Gastrocnemius medialis (tissue), 4 donors: ENCODE data around the gene KRTAP10-7. TPM values are rescaled to one million over a fixed set of nuclear protein-coding genes. Genes with fewer than 3 reads are reported as not detected.

Experiments
- ATAC-seq, 2 donors: fragments of 150-250 bp; one replicate each; pipeline ENCODE4 v1.9.1; 2016
- DNase-seq, 2 donors: peaks; one replicate each; pipeline ENCODE4 v3.0.0-alpha.2; 2019
- H3K27ac ChIP-seq, 4 donors: fragments of 200-600 bp; sonication (generic); 1 replicate in 1 of 4; 2 replicates in 3 of 4; pipeline ENCODE4 v1.5.1; 2016 to 2018; ENCODE audit warnings: mild to moderate bottlenecking in 2 of 4, moderate library complexity in 1 of 4
- H3K27me3 ChIP-seq, 3 donors: fragments of 200-600 bp; sonication (generic) in 2 of 3; 1 replicate in 1 of 3; 2 replicates in 2 of 3; pipeline versions ENCODE4 v1.5.1 to v1.6.0; 2016 to 2019; ENCODE audit warnings: mild to moderate bottlenecking in 1 of 3, moderate library complexity in 1 of 3
- H3K36me3 ChIP-seq, 2 donors: fragments of 200-600 bp; sonication (generic) in 1 of 2; one replicate each; pipeline ENCODE4 v1.5.1; 2017 to 2018
- H3K4me1 ChIP-seq, 2 donors: fragments of 200-600 bp; sonication (generic) in 1 of 2; one replicate each; pipeline ENCODE4 v1.5.1; 2016 to 2017; ENCODE audit warnings: mild to moderate bottlenecking in 2 of 2
- H3K4me3 ChIP-seq, 4 donors: fragments of 200-600 bp; sonication (generic) in 3 of 4; 1 replicate in 1 of 4; 2 replicates in 3 of 4; pipeline ENCODE4 v1.5.1; 2016 to 2019; ENCODE audit warnings: mild to moderate bottlenecking in 2 of 4
- H3K9me3 ChIP-seq, 3 donors: fragments of 200-600 bp; sonication (generic) in 2 of 3; 1 replicate in 1 of 3; 2 replicates in 2 of 3; pipeline ENCODE4 v1.5.1; 2016 to 2019
- POLR2A ChIP-seq, 2 donors: fragments of 450-650 bp; IDR thresholded peaks; one replicate each; pipeline ENCODE4 v1.6.1; 2017; ENCODE audit warnings: antibody characterized with exemption in 2 of 2, mild to moderate bottlenecking in 2 of 2, moderate library complexity in 2 of 2
- in situ Hi-C, 4 donors: fragments of 200-750 bp; cut with MboI; loops; one replicate each; pipeline versions ENCODE4 v1.15.0 to v1.8.0; 2017; ENCODE audit warnings: low sequenced_read_pairs in 4 of 4
- intact Hi-C: fragments of 100-400 bp; cut with DNase I; formaldehyde crosslinking; loops from one replicate; pipeline ENCODE4 v1.15.1; 2023; ENCODE audit warnings: low total_unique reads
- total RNA-seq, 4 donors: library from RNA; depleted of rRNA; stranded (reverse); fragments of >200 nt; gene quantifications; one replicate each; pipeline versions ENCODE4 v1.1.0 to v1.2.3, GENCODE V29; 2016
- TF ChIP-seq, protein P1 (sequence below), 5 experiments: fragments of 450-650 bp in 3 of 5; fragments of 200-600 bp in 2 of 5; sonication (generic) in 2 of 5; IDR thresholded peaks in 4 of 5; conservative IDR thresholded peaks in 1 of 5; 1 replicate in 4 of 5; 2 replicates in 1 of 5; pipeline ENCODE4 v1.5.1; 2016 to 2019; ENCODE audit warnings: antibody characterized with exemption in 5 of 5, mild to moderate bottlenecking in 3 of 5, moderate library complexity in 3 of 5

The KRTAP10-7 gene
- total RNA-seq, 4 donors from 2014 or later, result not detected

- no peak for ATAC-seq
Observed at GRCh38 chr21:44593598-44594405, 6.6 kb upstream of the KRTAP10-7 start.

DNA sequence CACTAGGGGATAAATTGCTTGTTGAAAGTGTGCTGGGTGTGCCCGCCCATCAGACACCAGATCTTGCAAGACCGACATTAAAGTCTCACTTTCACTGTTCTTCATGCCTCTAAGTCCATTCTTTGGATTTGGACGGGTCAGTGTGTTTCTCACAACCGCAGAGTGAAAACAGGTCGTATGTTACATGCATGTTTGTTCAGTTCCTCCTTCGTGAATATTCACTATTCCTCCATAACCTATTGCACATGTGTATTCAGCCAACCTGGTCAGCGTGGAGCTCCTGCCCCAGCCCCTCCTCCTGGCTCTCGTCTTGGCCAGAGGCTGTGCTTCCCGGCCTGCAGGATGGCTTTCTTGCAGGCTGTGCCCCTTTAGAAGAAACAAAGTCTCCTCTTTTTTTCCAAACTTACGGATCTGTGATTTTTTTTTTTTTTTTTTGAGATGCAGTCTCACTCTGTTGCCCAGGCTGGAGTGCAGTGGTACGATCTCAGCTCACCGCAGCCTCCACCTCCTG is 5.9 kb upstream of the KRTAP10-7 start:
- intact Hi-C loops (no loop called here), in situ Hi-C loops (no loop called here)
- no peak overlapping the region for H3K4me3 ChIP-seq
- H3K27ac ChIP-seq, result no peak overlapping the region
- no peaks in the 10 kb centered on the region for H3K36me3 ChIP-seq
- TF ChIP-seq, protein P1, sequence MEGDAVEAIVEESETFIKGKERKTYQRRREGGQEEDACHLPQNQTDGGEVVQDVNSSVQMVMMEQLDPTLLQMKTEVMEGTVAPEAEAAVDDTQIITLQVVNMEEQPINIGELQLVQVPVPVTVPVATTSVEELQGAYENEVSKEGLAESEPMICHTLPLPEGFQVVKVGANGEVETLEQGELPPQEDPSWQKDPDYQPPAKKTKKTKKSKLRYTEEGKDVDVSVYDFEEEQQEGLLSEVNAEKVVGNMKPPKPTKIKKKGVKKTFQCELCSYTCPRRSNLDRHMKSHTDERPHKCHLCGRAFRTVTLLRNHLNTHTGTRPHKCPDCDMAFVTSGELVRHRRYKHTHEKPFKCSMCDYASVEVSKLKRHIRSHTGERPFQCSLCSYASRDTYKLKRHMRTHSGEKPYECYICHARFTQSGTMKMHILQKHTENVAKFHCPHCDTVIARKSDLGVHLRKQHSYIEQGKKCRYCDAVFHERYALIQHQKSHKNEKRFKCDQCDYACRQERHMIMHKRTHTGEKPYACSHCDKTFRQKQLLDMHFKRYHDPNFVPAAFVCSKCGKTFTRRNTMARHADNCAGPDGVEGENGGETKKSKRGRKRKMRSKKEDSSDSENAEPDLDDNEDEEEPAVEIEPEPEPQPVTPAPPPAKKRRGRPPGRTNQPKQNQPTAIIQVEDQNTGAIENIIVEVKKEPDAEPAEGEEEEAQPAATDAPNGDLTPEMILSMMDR (IDR thresholded peaks at IDR 0.05 in 4 of 5, conservative IDR thresholded peaks at IDR 0.05 in 1 of 5), result no peak
- TF ChIP-seq POLR2A (IDR thresholded peaks at IDR 0.05), result no peak
- no peaks in the 10 kb centered on the region for H3K4me1 ChIP-seq
- ATAC-seq, result no peak
- DNase-seq, result no peak
- peaks cover 22 to 48% (median 28%) of the 10 kb centered on the region in 3 donors for H3K27me3 ChIP-seq
- H3K9me3 ChIP-seq, result no peaks in the 10 kb centered on the region

More at GRCh38 chr21:44593598-44594405, 6.6 kb upstream of the KRTAP10-7 start:
- no peak for DNase-seq
- intact Hi-C loops (no loop called here), in situ Hi-C loops (no loop called here)
- Histone ChIP-seq H3K4me3 (no peak overlapping the region), H3K27ac (no peak overlapping the region), H3K36me3 (no peaks in the 10 kb centered on the region), H3K4me1 (no peaks in the 10 kb centered on the region), H3K9me3 (no peaks in the 10 kb centered on the region), H3K27me3 (peaks cover 19 to 47% (median 26%) of the 10 kb centered on the region in 3 donors)
- TF ChIP-seq, protein P1 (IDR thresholded peaks at IDR 0.05 in 4 of 5, conservative IDR thresholded peaks at IDR 0.05 in 1 of 5), result no peak
- no peak for TF ChIP-seq POLR2A (IDR thresholded peaks at IDR 0.05)

GRCh38 chr21:44595524-44595923 is 4.9 kb upstream of the KRTAP10-7 start:
- Histone ChIP-seq H3K4me3 (no peak overlapping the region), H3K27ac (no peak overlapping the region), H3K27me3 (peaks cover 25 to 49% (median 35%) of the 10 kb centered on the region in 3 donors), H3K4me1 (no peaks in the 10 kb centered on the region), H3K36me3 (no peaks in the 10 kb centered on the region), H3K9me3 (no peaks in the 10 kb centered on the region)
- intact Hi-C loops (no loop called here), in situ Hi-C loops (no loop called here)
- ATAC-seq (no peak), DNase-seq (no peak)
- no peak for TF ChIP-seq POLR2A (IDR thresholded peaks at IDR 0.05)
- TF ChIP-seq, protein P1 (IDR thresholded peaks at IDR 0.05 in 4 of 5, conservative IDR thresholded peaks at IDR 0.05 in 1 of 5), result no peak

DNA sequence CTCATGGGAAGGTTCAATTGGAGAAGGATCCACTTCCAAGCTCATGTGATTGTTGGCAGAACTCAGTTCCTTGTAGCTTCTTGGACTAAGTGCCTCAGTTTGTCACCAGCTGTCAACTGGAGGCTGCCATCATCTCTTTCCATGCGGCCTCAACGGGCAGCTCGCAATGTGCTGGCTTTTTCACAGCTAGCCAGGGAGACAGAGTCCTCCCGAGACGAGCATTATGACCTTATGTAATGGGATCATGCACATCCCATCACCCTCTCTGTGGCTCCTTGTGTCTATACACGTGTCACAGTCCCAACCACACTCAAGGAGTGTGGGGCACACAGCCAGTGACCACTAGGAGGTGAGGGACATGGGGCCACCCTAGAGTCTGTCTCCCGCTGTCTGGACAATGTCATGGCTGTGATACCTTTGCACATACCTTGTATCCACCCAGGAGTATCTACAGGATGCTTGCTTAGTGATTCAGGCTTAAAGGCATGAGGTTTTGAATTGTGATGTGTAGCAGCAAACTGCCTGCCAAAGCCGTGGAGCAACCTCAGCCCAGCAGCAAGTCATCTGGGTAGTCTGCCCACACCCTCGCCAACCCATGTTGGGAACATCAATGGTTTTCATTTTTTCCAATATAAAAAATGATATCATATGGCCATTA is 4.2 kb upstream of the KRTAP10-7 start:
- no peaks in the 10 kb centered on the region for H3K4me1 ChIP-seq
- no peak overlapping the region for H3K4me3 ChIP-seq
- no peak for ATAC-seq
- DNase-seq, result no peak
- H3K36me3 ChIP-seq, result no peaks in the 10 kb centered on the region
- no peak overlapping the region for H3K27ac ChIP-seq
- TF ChIP-seq, protein P1 (IDR thresholded peaks at IDR 0.05 in 4 of 5, conservative IDR thresholded peaks at IDR 0.05 in 1 of 5), result no peak
- no peak for TF ChIP-seq POLR2A (IDR thresholded peaks at IDR 0.05)
- peaks cover 28 to 52% (median 35%) of the 10 kb centered on the region in 3 donors for H3K27me3 ChIP-seq
- H3K9me3 ChIP-seq, result no peaks in the 10 kb centered on the region
- intact Hi-C loops (no loop called here), in situ Hi-C loops (no loop called here)
